Memory B cell (primary cell): ENCODE results near the gene PHB1.
A peak's percentile ranks its signal among the peaks of the same experiment; 100 is the strongest.
"Not testable (repeated sequence)": the region's sequence is repeated elsewhere in the genome, so short reads cannot be mapped to it uniquely, and the experiment has no call there.

Source experiments
- ATAC-seq: fragments of 150-1000 bp; cut with Tn5 transposase; 2 replicates; pipeline ENCODE4 v1.10.0; 2021; ENCODE audit warnings: low read depth, mild to moderate bottlenecking, moderate library complexity
- DNase-seq, 2 donors: peaks; one replicate each; pipeline ENCODE4 v3.0.0; 2022; ENCODE audit warnings: low spot score in 2 of 2
- H3K27ac Mint-ChIP-seq: one replicate; pipeline ENCODE4 v1.8.0; 2022; ENCODE audit warnings: mild to moderate bottlenecking, moderate library complexity, mixed read lengths
- H3K27me3 Mint-ChIP-seq: one replicate; pipeline ENCODE4 v1.8.0; 2022; ENCODE audit warnings: mixed read lengths
- H3K36me3 Mint-ChIP-seq: one replicate; pipeline ENCODE4 v1.8.0; 2022; ENCODE audit warnings: mild to moderate bottlenecking, mixed read lengths
- H3K4me1 Mint-ChIP-seq: one replicate; pipeline ENCODE4 v1.8.0; 2022; ENCODE audit warnings: mixed read lengths
- H3K4me3 Mint-ChIP-seq: one replicate; pipeline ENCODE4 v1.8.0; 2022; ENCODE audit warnings: mild to moderate bottlenecking, moderate library complexity, mixed read lengths
- H3K9me3 Mint-ChIP-seq: one replicate; pipeline ENCODE4 v1.8.0; 2022; ENCODE audit warnings: mixed read lengths

Gene PHB1

GRCh38 chr17:49404906-49405305 is 9.8 kb downstream of the PHB1 start:
- no peak for DNase-seq
- Mint-ChIP-seq H3K27ac (peak overlapping the region; percentile 78), H3K9me3 (no peaks in the 10 kb centered on the region), H3K27me3 (no peaks in the 10 kb centered on the region), H3K4me3 (no peak overlapping the region), H3K36me3 (peaks cover 26% of the 10 kb centered on the region), H3K4me1 (peaks cover 20% of the 10 kb centered on the region)
- ATAC-seq = no peak

GRCh38 chr17:49404361-49404760 is 10.3 kb downstream of the PHB1 start:
- H3K27ac Mint-ChIP-seq = peak overlapping the region; percentile 78
- no peaks in the 10 kb centered on the region for H3K9me3 Mint-ChIP-seq
- peaks cover 26% of the 10 kb centered on the region for H3K36me3 Mint-ChIP-seq
- H3K27me3 Mint-ChIP-seq = no peaks in the 10 kb centered on the region
- ATAC-seq = peak; percentile 78
- H3K4me3 Mint-ChIP-seq = peak overlapping the region; percentile 39
- peak; percentile 26 to 37 for DNase-seq
- H3K4me1 Mint-ChIP-seq = peaks cover 20% of the 10 kb centered on the region

- Mint-ChIP-seq H3K4me3 (peak overlapping the region; percentile 39), H3K9me3 (no peaks in the 10 kb centered on the region), H3K4me1 (peaks cover 20% of the 10 kb centered on the region), H3K27me3 (no peaks in the 10 kb centered on the region), H3K27ac (peak overlapping the region; percentile 78), H3K36me3 (peaks cover 23% of the 10 kb centered on the region)
- DNase-seq (no peak), ATAC-seq (no peak)
Measured at GRCh38 chr17:49403514-49404289, 11.0 kb downstream of the PHB1 start.

- no peak overlapping the region for H3K4me3 Mint-ChIP-seq
- no peak for DNase-seq
- H3K4me1 Mint-ChIP-seq = peaks cover 13% of the 10 kb centered on the region
- H3K36me3 Mint-ChIP-seq = peaks cover 16% of the 10 kb centered on the region
- no peaks in the 10 kb centered on the region for H3K27me3 Mint-ChIP-seq
- ATAC-seq = no peak
- H3K9me3 Mint-ChIP-seq = no peaks in the 10 kb centered on the region
- H3K27ac Mint-ChIP-seq = no peak overlapping the region
Measured at GRCh38 chr17:49402706-49403105, 12.0 kb downstream of the PHB1 start.

- DNase-seq = no peak
- peaks cover 13% of the 10 kb centered on the region for H3K4me1 Mint-ChIP-seq
- ATAC-seq = no peak
- no peaks in the 10 kb centered on the region for H3K9me3 Mint-ChIP-seq
- no peak overlapping the region for H3K4me3 Mint-ChIP-seq
- peaks cover 15% of the 10 kb centered on the region for H3K36me3 Mint-ChIP-seq
- H3K27ac Mint-ChIP-seq = no peak overlapping the region
- H3K27me3 Mint-ChIP-seq = no peaks in the 10 kb centered on the region
Measured at GRCh38 chr17:49401971-49402611, 12.6 kb downstream of the PHB1 start.

GRCh38 chr17:49399995-49400394 is 14.7 kb downstream of the PHB1 start:
- Mint-ChIP-seq H3K9me3 (no peaks in the 10 kb centered on the region), H3K4me3 (no peak overlapping the region), H3K27me3 (no peaks in the 10 kb centered on the region), H3K27ac (no peak overlapping the region), H3K36me3 (peaks cover 6% of the 10 kb centered on the region), H3K4me1 (peaks cover 14% of the 10 kb centered on the region)
- ATAC-seq (no peak), DNase-seq (no peak)

- DNase-seq (no peak), ATAC-seq (no peak)
- no peak overlapping the region for H3K27ac Mint-ChIP-seq
- H3K9me3 Mint-ChIP-seq = no peaks in the 10 kb centered on the region
- H3K4me1 Mint-ChIP-seq = peaks cover 13% of the 10 kb centered on the region
- no peaks in the 10 kb centered on the region for H3K27me3 Mint-ChIP-seq
- no peak overlapping the region for H3K4me3 Mint-ChIP-seq
- H3K36me3 Mint-ChIP-seq = no peaks in the 10 kb centered on the region
Measured at GRCh38 chr17:49397586-49397985, 17.1 kb downstream of the PHB1 start.

- peak; percentile 15 for ATAC-seq
- Mint-ChIP-seq H3K4me3 (no peak overlapping the region), H3K9me3 (no peaks in the 10 kb centered on the region), H3K36me3 (no peaks in the 10 kb centered on the region), H3K4me1 (peaks cover 29% of the 10 kb centered on the region), H3K27ac (peak overlapping the region; percentile 55), H3K27me3 (no peaks in the 10 kb centered on the region)
- no peak for DNase-seq
Measured at GRCh38 chr17:49393491-49394255, 21.0 kb downstream of the PHB1 start.

- Mint-ChIP-seq H3K4me1 (peaks cover 53% of the 10 kb centered on the region), H3K9me3 (peaks cover 1% of the 10 kb centered on the region), H3K36me3 (peaks cover 4% of the 10 kb centered on the region), H3K27ac (peak overlapping the region; percentile 96), H3K27me3 (no peaks in the 10 kb centered on the region), H3K4me3 (peak overlapping the region; percentile 81)
- ATAC-seq (peak; percentile 25), DNase-seq (peak in 1 of 2 donors; percentile 26)
Measured at GRCh38 chr17:49390548-49391324, 23.9 kb downstream of the PHB1 start.

GRCh38 chr17:49389514-49390347 is 25.0 kb downstream of the PHB1 start:
- H3K36me3 Mint-ChIP-seq, H3K9me3 Mint-ChIP-seq, H3K27me3 Mint-ChIP-seq, DNase-seq: not testable (repeated sequence)
- ATAC-seq = peak; percentile 26
- H3K27ac Mint-ChIP-seq = peak overlapping the region; percentile 96
- H3K4me3 Mint-ChIP-seq = peak overlapping the region; percentile 81
- H3K4me1 Mint-ChIP-seq = peaks cover 50% of the 10 kb centered on the region

- H3K4me3 Mint-ChIP-seq = peak overlapping the region; percentile 80
- peak overlapping the region; percentile 96 for H3K27ac Mint-ChIP-seq
- no peak for ATAC-seq
- peaks cover 48% of the 10 kb centered on the region for H3K4me1 Mint-ChIP-seq
- peaks cover 2% of the 10 kb centered on the region for H3K9me3 Mint-ChIP-seq
- H3K27me3 Mint-ChIP-seq = no peaks in the 10 kb centered on the region
- DNase-seq = no peak
- peaks cover 4% of the 10 kb centered on the region for H3K36me3 Mint-ChIP-seq
Measured at GRCh38 chr17:49388692-49389513, 25.8 kb downstream of the PHB1 start.

GRCh38 chr17:49388290-49388640 is 26.4 kb downstream of the PHB1 start:
- Mint-ChIP-seq H3K4me1 (peaks cover 45% of the 10 kb centered on the region), H3K4me3 (peak overlapping the region; percentile 80), H3K27me3 (no peaks in the 10 kb centered on the region), H3K36me3 (peaks cover 4% of the 10 kb centered on the region), H3K9me3 (peaks cover 3% of the 10 kb centered on the region), H3K27ac (peak overlapping the region; percentile 96)
- peak; percentile 30 to 57 for DNase-seq
- peak; percentile 89 for ATAC-seq
